G401 (cell line): Measurements from ENCODE around the gene NUP210. TPM values are rescaled to one million over a fixed set of nuclear protein-coding genes. Genes with fewer than 3 reads are reported as not detected.
A peak's percentile ranks its signal among the peaks of the same experiment; 100 is the strongest.

ENCODE experiments used
- DNase-seq: peaks from one replicate; pipeline ENCODE4 v3.0.0-alpha.2; 2015; ENCODE audit warnings: low spot score
- in situ Hi-C: cut with HindIII; loops from 2 replicates; pipeline ENCODE4 v1.10.0; 2016; ENCODE audit warnings: low sequenced_read_pairs, mixed read lengths
- total RNA-seq: library from RNA; depleted of rRNA; stranded (reverse); fragments of >200 nt; shearing (Covaris generic); gene quantifications from 2 replicates; pipeline ENCODE4 v1.2.3, GENCODE V29; 2014

Gene NUP210
- total RNA-seq, 1 experiment from 2014 or later, result 45.0 TPM

- in situ Hi-C loops, result no loop called here
Observed at GRCh38 chr3:13338231-13338630, 81.9 kb downstream of the NUP210 start.

GRCh38 chr3:13336592-13336991 is 83.5 kb downstream of the NUP210 start:
- DNase-seq, result no peak
- in situ Hi-C loops, result no loop called here

More at GRCh38 chr3:13338231-13338630, 81.9 kb downstream of the NUP210 start:
- no peak for DNase-seq

- no peak for DNase-seq
- in situ Hi-C loops, result no loop called here
Observed at GRCh38 chr3:13335503-13335902, 84.6 kb downstream of the NUP210 start.

- in situ Hi-C loops, result no loop called here
- no peak for DNase-seq
Observed at GRCh38 chr3:13335059-13335458, 85.1 kb downstream of the NUP210 start.

- in situ Hi-C loops, result no loop called here
- DNase-seq, result peak; percentile 69
Observed at GRCh38 chr3:13333236-13333897, 86.8 kb downstream of the NUP210 start.

- peak; percentile 70 for DNase-seq
- in situ Hi-C loops, result no loop called here
Observed at GRCh38 chr3:13332740-13333139, 87.4 kb downstream of the NUP210 start.

GRCh38 chr3:13332158-13332557 is 88.0 kb downstream of the NUP210 start:
- in situ Hi-C loops, result no loop called here
- DNase-seq, result no peak

GRCh38 chr3:13329746-13330145 is 90.4 kb downstream of the NUP210 start:
- no peak for DNase-seq
- in situ Hi-C loops, result loop anchor here (10.0 kb wide), 1 partner anchor 185 kb away; no protein-coding TSS in a partner anchor

- in situ Hi-C loops, result loop anchor here (10.0 kb wide), 1 partner anchor 189 kb away; no protein-coding TSS in a partner anchor
Observed at GRCh38 chr3:13325892-13326443, 94.2 kb downstream of the NUP210 start.

GRCh38 chr3:13324835-13325501 is 95.2 kb downstream of the NUP210 start:
- in situ Hi-C loops, result loop anchor here (5.0 to 10.0 kb wide), 2 partner anchors 73 to 190 kb away; no protein-coding TSS in a partner anchor
- DNase-seq, result no peak

More at GRCh38 chr3:13325892-13326443, 94.2 kb downstream of the NUP210 start:
- no peak for DNase-seq

GRCh38 chr3:13323822-13324221 is 96.3 kb downstream of the NUP210 start:
- in situ Hi-C loops, result loop anchor here (5.0 to 10.0 kb wide), 2 partner anchors 72 to 191 kb away; no protein-coding TSS in a partner anchor
- DNase-seq, result no peak

- in situ Hi-C loops, result loop anchor here (5.0 to 10.0 kb wide), 2 partner anchors 70 to 192 kb away; no protein-coding TSS in a partner anchor
Observed at GRCh38 chr3:13322324-13322723, 97.8 kb downstream of the NUP210 start.

GRCh38 chr3:13319564-13320220 is 100.4 kb downstream of the NUP210 start:
- DNase-seq, result no peak

More at GRCh38 chr3:13322324-13322723, 97.8 kb downstream of the NUP210 start:
- peak; percentile 40 for DNase-seq

GRCh38 chr3:13318626-13319470 is 101.3 kb downstream of the NUP210 start:
- peak; percentile 55 for DNase-seq
- in situ Hi-C loops, result no loop called here

More at GRCh38 chr3:13319564-13320220, 100.4 kb downstream of the NUP210 start:
- in situ Hi-C loops, result loop anchor here (5.0 to 10.0 kb wide), 2 partner anchors 67 to 195 kb away; no protein-coding TSS in a partner anchor

- in situ Hi-C loops, result no loop called here
- DNase-seq, result no peak
Observed at GRCh38 chr3:13317596-13318320, 102.4 kb downstream of the NUP210 start.

- DNase-seq, result no peak
- in situ Hi-C loops, result no loop called here
Observed at GRCh38 chr3:13316603-13317002, 103.5 kb downstream of the NUP210 start.

- in situ Hi-C loops, result no loop called here
- DNase-seq, result no peak
Observed at GRCh38 chr3:13314877-13315276, 105.2 kb downstream of the NUP210 start.

- in situ Hi-C loops, result no loop called here
Observed at GRCh38 chr3:13313813-13314212, 106.3 kb downstream of the NUP210 start.

More at GRCh38 chr3:13313813-13314212, 106.3 kb downstream of the NUP210 start:
- no peak for DNase-seq
